ENCODE results near the gene TEN1.
"Not testable (repeated sequence)": the region's sequence is repeated elsewhere in the genome, so short reads cannot be mapped to it uniquely, and the experiment has no call there.

The TEN1 gene, protein sequence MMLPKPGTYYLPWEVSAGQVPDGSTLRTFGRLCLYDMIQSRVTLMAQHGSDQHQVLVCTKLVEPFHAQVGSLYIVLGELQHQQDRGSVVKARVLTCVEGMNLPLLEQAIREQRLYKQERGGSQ

DNA sequence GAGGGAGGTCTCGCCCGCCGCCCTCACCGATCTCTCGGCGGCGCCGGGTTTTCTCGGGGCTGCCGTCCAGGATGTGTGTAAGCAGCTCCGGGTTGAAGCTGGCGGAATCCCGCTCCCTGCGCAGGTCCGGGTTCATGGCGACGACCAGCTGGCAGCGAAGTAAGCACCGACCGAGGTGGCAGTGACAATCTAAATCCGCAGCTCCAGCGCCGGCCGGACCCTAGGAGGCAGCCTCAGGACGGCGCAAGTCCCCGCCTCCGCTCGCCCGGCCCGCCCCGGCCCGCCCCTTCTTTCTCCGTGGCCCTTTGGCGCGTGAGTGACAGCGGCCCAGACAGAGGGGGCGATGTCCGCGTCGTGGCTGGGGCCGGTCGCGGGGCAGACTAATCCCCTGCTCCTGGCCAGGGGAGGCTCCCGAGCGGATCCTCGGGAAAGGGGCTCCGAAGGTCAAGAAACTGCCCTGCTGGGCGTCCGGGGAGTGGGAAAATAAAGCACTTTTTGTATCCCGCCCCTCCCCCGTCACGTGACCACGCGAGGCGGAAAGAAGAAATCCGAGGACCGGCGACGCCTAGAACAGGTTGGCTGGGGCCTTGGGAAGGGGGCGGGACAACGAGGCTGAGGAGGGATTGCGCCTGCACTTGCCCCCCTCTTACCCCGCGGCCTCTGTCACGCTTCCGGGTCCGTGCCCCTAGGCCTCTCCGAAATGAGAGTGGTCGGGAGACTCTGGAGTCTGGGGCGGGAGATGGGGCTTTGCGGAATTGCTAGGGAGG is at the start of gene TEN1, which contains the start of gene ACOX1:
Gene TEN1 (plus strand): TSS at position 303 of the 767 bp plus-strand sequence. CDS start 6,953 bp downstream, outside the sequence.
Gene ACOX1 (minus strand): TSS at position 229 of the 767 bp plus-strand sequence. CDS start 93 bp downstream, at position 136.
- DNase-seq (ENCODE audit: low spot score), result peak; percentile 93

- no peak for DNase-seq (ENCODE audit: low spot score)
These were observed 48.0 kb upstream of the TEN1 start for GRCh38 chr17:75931062-75931461.

- DNase-seq (ENCODE audit: low spot score), result no peak
These were observed 46.2 kb upstream of the TEN1 start for GRCh38 chr17:75932852-75933251.

DNA sequence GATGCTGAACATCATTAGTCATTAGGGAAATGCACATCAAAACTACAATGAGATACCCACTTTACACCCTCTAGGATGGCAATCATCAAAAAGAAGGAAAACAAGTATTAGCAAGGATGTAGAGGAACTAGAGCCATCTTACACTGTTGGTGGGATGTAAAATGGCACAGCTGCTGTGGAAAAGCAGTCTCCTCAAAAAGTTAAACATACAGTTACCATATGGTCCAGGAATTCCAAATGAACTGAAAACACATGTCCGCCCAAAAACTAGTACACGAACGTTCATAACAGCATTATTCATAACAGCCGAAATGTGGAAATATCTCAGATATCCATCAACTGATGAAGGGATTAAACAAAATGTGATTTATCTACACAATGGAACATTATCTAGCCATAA is 45.2 kb upstream of the TEN1 start:
- no peak for DNase-seq (ENCODE audit: low spot score)

DNA sequence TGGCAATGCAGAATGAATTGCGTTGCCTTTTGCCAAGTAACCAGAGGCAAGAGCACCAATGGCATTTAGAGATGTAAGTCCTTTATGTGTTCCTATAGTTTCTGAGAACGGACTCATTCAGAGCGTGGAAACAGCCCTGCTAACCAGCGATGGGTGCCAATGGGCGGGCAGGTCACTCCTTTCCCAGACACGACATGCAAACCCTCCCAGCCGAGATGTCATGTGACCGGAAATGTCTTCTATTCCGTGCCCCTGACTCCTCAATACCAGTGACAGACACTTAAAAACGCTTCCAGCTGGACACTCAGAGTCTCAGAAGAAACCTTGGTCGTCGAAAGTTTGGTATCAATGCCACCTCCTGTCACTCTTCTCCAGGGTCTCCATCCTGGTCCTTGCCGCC is 41.4 kb upstream of the TEN1 start:
- no peak for DNase-seq (ENCODE audit: low spot score)

DNA sequence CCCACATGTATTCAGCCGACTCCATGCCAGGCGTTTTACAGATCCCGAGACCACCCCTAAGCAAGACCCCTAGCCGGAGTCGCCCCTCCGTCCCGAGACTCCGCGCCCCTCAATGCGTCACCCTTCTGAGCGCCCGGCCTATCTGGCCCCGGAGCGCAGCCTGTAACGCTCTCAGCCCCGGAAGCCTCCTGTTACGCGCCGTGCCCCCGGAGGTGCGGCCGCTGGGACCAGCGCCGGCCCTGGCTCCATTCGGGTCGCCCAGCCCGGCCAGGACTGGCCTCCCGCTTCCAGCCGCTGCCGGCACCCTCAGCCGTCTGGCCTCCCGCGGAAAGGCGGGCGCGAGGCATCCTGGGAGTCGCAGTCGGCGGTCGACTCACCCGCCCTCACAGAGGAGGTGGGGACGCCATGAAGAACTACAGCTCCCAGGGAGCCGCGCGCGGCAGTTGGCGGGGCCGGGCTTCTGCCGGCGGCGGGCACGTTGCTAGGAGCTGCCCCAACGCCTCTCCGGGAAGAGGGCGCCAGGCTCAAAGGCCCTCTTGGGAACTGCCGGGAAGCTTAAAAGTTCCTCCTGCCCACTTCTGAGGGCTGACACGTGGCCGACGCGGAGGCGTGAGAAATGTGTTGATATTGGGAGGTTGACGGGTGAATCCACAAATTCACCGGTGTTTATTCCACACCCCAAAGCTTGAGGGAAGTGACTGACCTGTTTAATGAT is 38.2 kb upstream of the TEN1 start, which contains the start of gene FBF1:
Gene FBF1 (minus strand): TSS at position 316 of the 715 bp plus-strand sequence. CDS start 2,893 bp downstream, outside the sequence.
- DNase-seq (ENCODE audit: low spot score), result peak; percentile 99

- no peak for DNase-seq (ENCODE audit: low spot score)
These were observed 37.6 kb upstream of the TEN1 start for GRCh38 chr17:75941442-75941819.

- DNase-seq (ENCODE audit: low spot score), result no peak
These were observed 36.6 kb upstream of the TEN1 start for GRCh38 chr17:75942473-75942872.

DNA sequence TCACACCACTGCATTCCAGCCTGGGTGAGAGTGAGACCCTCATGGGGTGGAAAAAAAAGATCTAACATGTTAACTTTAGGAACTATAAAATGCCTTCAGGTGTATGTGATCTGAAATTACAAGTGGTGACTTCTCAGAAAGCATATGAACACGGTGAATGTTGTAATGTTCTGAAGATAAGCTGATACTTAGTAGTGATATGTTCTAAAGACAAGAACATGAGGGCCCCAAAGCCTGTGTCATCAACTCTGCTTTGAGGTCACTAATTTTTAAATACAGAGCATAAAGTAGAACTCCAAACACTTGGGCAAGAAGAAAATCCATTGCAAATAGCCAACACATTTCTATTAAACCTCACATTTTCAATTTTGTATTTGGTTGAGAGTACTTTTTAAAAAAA is 35.5 kb upstream of the TEN1 start:
- DNase-seq (ENCODE audit: low spot score), result no peak

GRCh38 chr17:75945211-75945610 is 33.8 kb upstream of the TEN1 start:
- DNase-seq (ENCODE audit: low spot score), result no peak

- DNase-seq (ENCODE audit: low spot score), result no peak
These were observed 28.6 kb upstream of the TEN1 start for GRCh38 chr17:75950421-75950820.

DNA sequence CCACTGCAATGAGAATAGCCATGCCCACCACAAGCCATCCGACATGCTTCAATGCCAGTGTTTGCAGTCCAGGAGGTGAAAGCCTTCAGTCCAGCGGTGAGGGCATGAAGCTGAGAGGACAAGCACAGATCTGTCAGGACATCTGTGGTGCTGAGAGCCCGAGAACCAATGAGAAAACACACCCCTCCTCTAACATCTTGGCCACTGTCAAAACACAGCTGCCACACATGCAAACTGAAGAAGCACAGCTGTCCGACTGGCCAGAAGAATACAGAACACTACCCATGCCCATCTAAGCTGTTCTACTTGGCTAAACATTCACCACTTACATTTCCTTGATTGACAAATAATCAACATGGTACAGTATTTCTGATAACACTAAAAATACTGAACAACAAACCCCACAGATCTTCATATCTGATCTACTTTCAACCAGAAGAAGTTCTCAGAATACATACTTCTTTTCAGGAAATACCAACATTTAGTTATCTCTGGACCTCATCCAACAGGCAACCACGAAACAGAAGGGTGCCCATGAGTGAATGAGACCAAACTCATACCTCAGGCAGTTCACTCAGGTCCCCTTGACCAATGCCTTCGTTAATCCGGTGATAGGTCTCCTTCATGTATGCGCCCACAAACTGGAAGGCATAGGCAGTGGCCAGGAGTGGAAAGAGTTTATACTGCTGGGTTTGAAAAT is 28.0 kb upstream of the TEN1 start:
- no peak for DNase-seq (ENCODE audit: low spot score)

DNA sequence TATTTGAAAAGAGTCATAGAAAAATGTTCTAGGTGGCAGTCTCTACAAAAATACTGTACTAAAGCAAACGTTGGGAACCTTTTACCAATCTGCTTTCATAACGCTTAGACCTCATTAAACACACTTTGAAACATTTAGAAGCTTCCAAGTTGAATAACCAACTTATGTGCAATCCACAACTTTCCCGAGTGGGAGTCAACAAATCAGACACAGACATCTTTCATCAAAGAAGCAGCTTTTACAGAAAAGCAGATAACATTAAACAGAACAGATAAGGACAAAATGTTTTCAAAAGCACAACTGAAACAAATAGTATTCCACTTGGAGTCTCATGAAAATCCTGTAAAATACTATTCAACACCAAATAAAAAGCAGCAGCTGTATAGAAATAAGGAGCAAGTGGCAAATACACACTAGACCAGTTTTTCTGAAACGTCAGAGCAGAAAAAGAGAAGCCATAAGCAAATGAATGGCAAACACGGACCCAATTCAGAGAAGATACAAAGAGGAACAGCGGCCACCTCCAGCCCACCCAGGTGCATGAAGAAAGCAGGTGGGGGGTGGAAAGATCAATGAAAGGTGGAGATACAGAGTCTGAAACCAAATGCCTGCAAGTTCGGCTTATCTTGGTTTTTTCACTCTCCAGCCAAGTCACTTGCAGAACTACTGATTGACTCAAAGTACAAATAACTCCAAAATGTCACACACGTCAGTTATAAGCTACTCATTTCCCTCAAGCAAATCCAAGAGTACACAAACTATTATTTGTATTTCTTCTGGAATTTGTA is 19.8 kb upstream of the TEN1 start:
- DNase-seq (ENCODE audit: low spot score), result no peak

- no peak for DNase-seq (ENCODE audit: low spot score)
These were observed 19.1 kb upstream of the TEN1 start for GRCh38 chr17:75959839-75960511.

DNA sequence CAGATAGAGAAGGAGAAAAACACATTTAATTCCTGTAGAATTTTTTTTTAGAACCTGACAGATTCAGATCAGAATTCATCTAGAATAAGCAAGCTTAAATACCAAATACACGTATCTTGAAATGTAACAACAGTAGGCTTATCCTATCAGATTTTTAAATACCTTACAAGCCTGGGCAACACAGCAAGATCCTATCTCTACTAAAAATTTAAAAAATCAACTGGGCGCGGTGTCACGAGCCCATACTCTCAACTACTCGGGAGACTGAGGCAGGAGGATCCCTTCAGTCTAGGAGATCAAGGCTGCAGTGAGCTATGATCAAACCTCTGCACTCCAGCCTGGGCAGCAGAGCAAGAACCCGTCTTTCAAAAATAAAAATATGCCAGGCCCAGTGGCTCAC is 13.6 kb upstream of the TEN1 start:
- no peak for DNase-seq (ENCODE audit: low spot score)

DNA sequence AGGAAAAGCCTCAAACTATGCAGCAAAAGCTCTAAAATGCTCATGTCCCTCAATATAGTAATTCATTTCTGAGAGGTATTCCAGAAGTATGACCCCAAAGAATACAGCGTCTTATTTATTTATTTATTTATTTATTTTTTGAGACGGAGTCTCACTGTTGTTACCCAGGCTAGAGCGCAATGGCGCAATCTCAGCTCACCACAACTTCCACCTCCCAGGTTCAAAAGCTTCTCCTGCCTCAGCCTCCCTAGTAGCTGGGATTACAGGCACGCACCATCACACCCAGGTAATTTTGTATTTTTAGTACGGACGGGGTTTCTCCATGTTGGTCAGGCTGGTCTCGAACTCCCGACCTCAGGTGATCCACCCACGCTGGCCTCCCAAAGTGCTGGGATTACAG is 10.0 kb upstream of the TEN1 start:
- not testable (repeated sequence) for DNase-seq (ENCODE audit: low spot score)

GRCh38 chr17:75970011-75970523 is 9.0 kb upstream of the TEN1 start:
- no peak for DNase-seq (ENCODE audit: low spot score)

DNA sequence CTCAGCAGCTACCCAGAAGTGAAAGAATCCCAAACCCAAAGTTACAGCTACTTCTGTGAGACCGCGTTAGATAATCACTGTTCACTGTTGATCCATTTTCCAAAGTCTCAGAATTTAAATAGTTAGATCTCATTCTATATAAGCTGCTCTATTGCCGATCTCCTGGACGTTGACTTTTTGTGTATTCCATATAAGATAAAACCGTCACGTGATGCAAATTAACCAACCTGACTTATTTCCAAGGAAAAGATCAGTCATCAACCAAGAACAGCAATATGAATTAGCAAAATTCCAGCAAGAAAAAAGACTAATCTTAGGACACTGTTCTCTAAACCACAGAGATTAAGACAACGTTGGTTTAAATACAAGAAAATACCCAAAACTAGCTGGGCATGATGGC is 8.4 kb upstream of the TEN1 start:
- no peak for DNase-seq (ENCODE audit: low spot score)

- DNase-seq (ENCODE audit: low spot score), result not testable (repeated sequence)
These were observed 3.9 kb upstream of the TEN1 start for GRCh38 chr17:75975187-75975586.

- DNase-seq (ENCODE audit: low spot score), result no peak
These were observed 3.3 kb upstream of the TEN1 start for GRCh38 chr17:75975757-75976174.

Measured in AG08396 (cell line).